RWPE1 (cell line): ENCODE results near the gene XIRP2.

Experiments used
- CTCF ChIA-PET: fragments of 350-600 bp; sonication (Branson Sonifier 250); formaldehyde crosslinking; extraction: SDS; loops from one replicate; lab custom pipeline; 2021; lab: Yijun Ruan, JAX
- POLR2A ChIA-PET: fragments of 400-600 bp; formaldehyde crosslinking; extraction: SDS; loops from one replicate; lab custom pipeline; 2020; ENCODE audit warnings: antibody characterized with exemption; ENCODE audit not compliant: low non-redundant PET; lab: Yijun Ruan, JAX
- DNase-seq: peaks from one replicate; pipeline ENCODE4 v3.0.0; 2012; ENCODE audit warnings: low spot score
- H3K27ac ChIP-seq: fragments of 450-650 bp; 2 replicates; pipeline ENCODE4 v1.5.1; 2017
- CTCF ChIP-seq: fragments of 450-650 bp; conservative IDR thresholded peaks from 2 replicates; pipeline ENCODE4 v1.5.1; 2017; ENCODE audit warnings: low read depth, mild to moderate bottlenecking

Gene XIRP2

DNA sequence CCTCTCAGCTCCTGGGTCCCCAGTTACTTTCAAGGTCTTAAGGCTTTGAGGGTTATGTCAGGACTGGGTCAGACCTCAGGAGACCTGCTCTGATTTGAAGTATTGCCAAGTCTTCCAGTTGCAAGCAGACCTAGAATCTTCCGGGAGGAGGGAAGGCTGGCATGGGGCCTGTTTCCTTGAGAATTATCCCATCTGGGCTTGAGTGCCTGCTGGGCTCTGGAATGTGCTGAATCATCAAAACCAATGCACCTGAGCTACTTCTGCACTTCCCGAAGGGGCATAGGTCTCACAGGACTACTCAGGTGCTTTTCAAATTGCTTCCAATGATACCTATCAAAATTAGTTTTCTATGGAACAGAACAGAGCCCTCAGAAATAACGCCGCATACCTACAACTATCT, 327.3 kb downstream of the XIRP2 start:
- CTCF ChIA-PET = no interaction called here

DNA sequence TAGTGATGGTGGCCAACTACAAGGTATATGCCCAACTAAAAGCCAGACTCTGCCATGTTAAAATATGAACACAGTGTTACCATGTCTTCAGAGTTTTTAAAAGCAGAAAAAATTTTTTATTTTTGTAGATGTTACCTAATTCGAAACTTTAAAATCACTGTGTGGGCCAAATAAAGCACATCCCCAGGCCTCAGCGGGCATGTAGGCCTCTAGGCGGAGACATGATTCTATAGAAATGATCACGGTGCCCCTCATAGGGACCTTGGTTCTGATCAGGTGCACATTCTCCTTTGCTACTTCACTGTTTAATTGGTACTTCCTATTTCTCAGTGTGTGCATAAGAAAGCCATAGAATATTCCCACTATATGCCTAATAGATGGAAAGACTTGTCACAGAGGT, 349.2 kb downstream of the XIRP2 start:
- DNase-seq = no peak
- CTCF ChIA-PET = no interaction called here
- POLR2A ChIA-PET = no interaction called here
- no peak overlapping the region for H3K27ac ChIP-seq
- TF ChIP-seq CTCF = no peak

More for the DNA sequence above, 327.3 kb downstream of the XIRP2 start:
- no peak overlapping the region for H3K27ac ChIP-seq
- TF ChIP-seq CTCF = no peak
- DNase-seq = no peak
- POLR2A ChIA-PET = no interaction called here

DNA sequence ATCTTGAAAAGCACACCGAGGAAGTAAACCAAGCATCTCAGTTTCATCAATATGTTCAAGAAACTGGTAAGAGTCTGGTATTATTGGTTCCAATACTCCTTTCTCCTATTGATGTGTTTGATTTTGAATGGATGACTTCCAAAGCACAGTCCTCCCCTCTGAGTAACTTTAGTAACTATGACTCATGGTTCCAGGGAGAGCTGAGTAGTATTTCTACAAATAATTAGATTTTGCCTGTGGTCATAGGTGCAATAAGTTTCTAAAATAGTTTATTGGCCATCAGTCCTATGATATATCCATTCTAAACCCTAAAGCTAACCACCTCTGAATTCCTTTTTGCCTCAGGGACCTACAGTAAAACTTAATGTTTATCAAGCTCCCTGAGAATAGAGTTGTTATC, 352.4 kb downstream of the XIRP2 start:
- ChIA-PET POLR2A (no interaction called here), CTCF (no interaction called here)
- no peak for TF ChIP-seq CTCF
- DNase-seq = no peak
- no peak overlapping the region for H3K27ac ChIP-seq

- no peak for TF ChIP-seq CTCF
- no peak for DNase-seq
- H3K27ac ChIP-seq = no peak overlapping the region
- ChIA-PET CTCF (no interaction called here), POLR2A (no interaction called here)
Measured at GRCh38 chr2:167249197-167249596, 360.9 kb downstream of the XIRP2 start.

DNA sequence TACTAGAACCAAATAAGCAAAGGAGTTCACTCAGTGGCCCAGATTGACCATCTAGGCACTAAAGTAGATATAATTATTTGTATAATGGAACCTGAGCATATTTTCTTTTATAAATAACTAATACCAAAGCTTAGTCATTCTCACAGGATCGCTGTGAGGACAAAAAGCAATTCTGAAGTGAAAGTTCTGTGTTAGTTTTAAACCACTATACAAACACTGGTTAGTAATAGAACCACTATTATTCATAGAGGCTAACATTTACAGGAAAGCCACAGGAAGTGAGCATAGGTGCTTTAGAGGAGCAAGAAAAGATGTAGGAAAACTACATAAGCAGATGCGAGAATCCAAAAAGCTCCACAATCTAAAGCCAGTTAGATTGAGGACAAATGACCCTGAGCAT, 364.7 kb downstream of the XIRP2 start:
- no peak overlapping the region for H3K27ac ChIP-seq
- CTCF ChIA-PET = interaction anchor here (0.6 kb wide), 1 partner anchor 1166 kb away, joined by 4 read pairs; no protein-coding TSS in a partner anchor

DNA sequence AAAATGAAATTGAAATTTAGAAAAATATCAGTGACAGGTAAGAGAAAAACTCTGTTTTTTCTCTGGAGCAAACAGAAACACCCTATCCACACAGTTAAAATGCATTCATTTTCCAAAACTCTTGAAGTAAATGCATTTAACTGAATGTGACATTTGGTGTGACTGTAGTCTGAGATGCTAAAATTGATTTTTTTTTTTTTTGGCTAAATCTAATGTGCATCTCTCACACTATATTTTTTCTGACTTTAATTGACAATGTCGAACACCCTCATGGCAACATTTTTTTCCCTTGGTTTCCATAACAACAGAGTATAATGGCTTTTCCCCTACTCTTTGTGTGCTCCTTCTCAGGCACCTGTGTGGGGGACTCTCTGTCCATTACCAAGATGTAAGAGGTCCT, 366.4 kb downstream of the XIRP2 start:
- TF ChIP-seq CTCF = no peak
- no peak overlapping the region for H3K27ac ChIP-seq
- POLR2A ChIA-PET = no interaction called here
- no peak for DNase-seq
- CTCF ChIA-PET = interaction anchor here (0.5 kb wide), 1 partner anchor 864 kb away, joined by 3 read pairs; no protein-coding TSS in a partner anchor

More for the DNA sequence above, 364.7 kb downstream of the XIRP2 start:
- no peak for TF ChIP-seq CTCF
- DNase-seq = no peak
- POLR2A ChIA-PET = no interaction called here
